Fibroblast of lung (primary cell): ENCODE measurements around the gene TNS3.

Experiments used
- CTCF ChIP-seq, 2 donors: IDR thresholded peaks in 1 of 2; conservative IDR thresholded peaks in 1 of 2; 1 replicate in 1 of 2; 2 replicates in 1 of 2; pipeline ENCODE4 v1.5.1; 2011 to 2012; ENCODE audit warnings: low read length in 2 of 2, control low read depth in 1 of 2, inconsistent platforms in 1 of 2, low read depth in 1 of 2, mild to moderate bottlenecking in 1 of 2
- EZH2 ChIP-seq: IDR thresholded peaks from 2 replicates; pipeline ENCODE4 v1.5.1; 2012; ENCODE audit warnings: low read length, control low read depth, mild to moderate bottlenecking; ENCODE audit errors: missing control alignments

- TF ChIP-seq CTCF (conservative IDR thresholded peaks at IDR 0.05 in 1 of 2, IDR thresholded peaks at IDR 0.05 in 1 of 2; ENCODE audit: low read depth in 1 of 2, low read length in 2 of 2) (no peak), EZH2 (no peak)
Measured at GRCh38 chr7:47521011-47521795, 60.7 kb downstream of the TNS3 start.
